Measurements from ENCODE around the gene TANGO6. TPM values are rescaled to one million over a fixed set of nuclear protein-coding genes. Genes with fewer than 3 reads are reported as not detected.

TANGO6 gene
- total RNA-seq: 10.9 and 15.8 TPM in 2 replicates

GRCh38 chr16:68843482-68844210 lies at the start of gene TANGO6:
Gene TANGO6, plus strand, starts transcription at chr16:68843531. Its CDS starts 87 bp downstream, at chr16:68843618.
- Histone ChIP-seq H3K4me3 (ENCODE audit: low read depth, low read length) (peak within 1 kb of the TSS; percentile 59), H3K27me3 (ENCODE audit: control insufficient read depth, insufficient read depth, low read length) (no peaks in the 10 kb centered on the region), H3K36me3 (ENCODE audit: control insufficient read depth, insufficient read depth, low read length) (no peaks in the 10 kb centered on the region)
- DNase-seq (ENCODE audit: low read depth): peak; percentile 31
- peak; percentile 55 for TF ChIP-seq CTCF (IDR thresholded peaks at IDR 0.05; ENCODE audit: insufficient read depth, low read length, poor library complexity, severe bottlenecking)

GRCh38 chr16:68798398-68798797 lies 44.9 kb upstream of the TANGO6 start:
- no peaks in the 10 kb centered on the region for H3K36me3 ChIP-seq (ENCODE audit: control insufficient read depth, insufficient read depth, low read length)
- DNase-seq (ENCODE audit: low read depth): no peak

GRCh38 chr16:68800257-68800875 lies 43.0 kb upstream of the TANGO6 start:
- Histone ChIP-seq H3K36me3 (ENCODE audit: control insufficient read depth, insufficient read depth, low read length) (no peaks in the 10 kb centered on the region), H3K4me3 (ENCODE audit: low read depth, low read length) (no peak overlapping the region), H3K27me3 (ENCODE audit: control insufficient read depth, insufficient read depth, low read length) (no peaks in the 10 kb centered on the region)
- no peak for DNase-seq (ENCODE audit: low read depth)
- TF ChIP-seq CTCF (IDR thresholded peaks at IDR 0.05; ENCODE audit: insufficient read depth, low read length, poor library complexity, severe bottlenecking): peak; percentile 87

More at GRCh38 chr16:68798398-68798797, 44.9 kb upstream of the TANGO6 start:
- Histone ChIP-seq H3K4me3 (ENCODE audit: low read depth, low read length) (no peak overlapping the region), H3K27me3 (ENCODE audit: control insufficient read depth, insufficient read depth, low read length) (no peaks in the 10 kb centered on the region)
- no peak for TF ChIP-seq CTCF (IDR thresholded peaks at IDR 0.05; ENCODE audit: insufficient read depth, low read length, poor library complexity, severe bottlenecking)

GRCh38 chr16:68802190-68802589 lies 41.1 kb upstream of the TANGO6 start:
- H3K27me3 ChIP-seq (ENCODE audit: control insufficient read depth, insufficient read depth, low read length): no peaks in the 10 kb centered on the region
- no peak for TF ChIP-seq CTCF (IDR thresholded peaks at IDR 0.05; ENCODE audit: insufficient read depth, low read length, poor library complexity, severe bottlenecking)
- no peak for DNase-seq (ENCODE audit: low read depth)
- H3K4me3 ChIP-seq (ENCODE audit: low read depth, low read length): no peak overlapping the region
- no peaks in the 10 kb centered on the region for H3K36me3 ChIP-seq (ENCODE audit: control insufficient read depth, insufficient read depth, low read length)

- Histone ChIP-seq H3K4me3 (ENCODE audit: low read depth, low read length) (no peak overlapping the region), H3K36me3 (ENCODE audit: control insufficient read depth, insufficient read depth, low read length) (no peaks in the 10 kb centered on the region), H3K27me3 (ENCODE audit: control insufficient read depth, insufficient read depth, low read length) (no peaks in the 10 kb centered on the region)
- DNase-seq (ENCODE audit: low read depth): no peak
- no peak for TF ChIP-seq CTCF (IDR thresholded peaks at IDR 0.05; ENCODE audit: insufficient read depth, low read length, poor library complexity, severe bottlenecking)
Measured at GRCh38 chr16:68806422-68806821, 36.9 kb upstream of the TANGO6 start.
